Measurements from ENCODE around the gene WIPF2.

The WIPF2 gene

GRCh38 chr17:40219594-40220338 is 662 bp downstream of the WIPF2 start (continued):
- TF ChIP-seq SP7 (tag by site-specific recombination; IDR thresholded peaks at IDR 0.05): peak; percentile 48; the same call in 1 of the 2 replicates
- no peak for TF ChIP-seq ZNF19 (tag by site-specific recombination; IDR thresholded peaks at IDR 0.05; ENCODE audit: low read depth)
- no peak for TF ChIP-seq ZNF114 (tag by site-specific recombination; IDR thresholded peaks at IDR 0.05)
- no peak for TF ChIP-seq ZNF10 (tag by site-specific recombination; IDR thresholded peaks at IDR 0.05)
- no peak for TF ChIP-seq ZNF843 (tag by site-specific recombination; IDR thresholded peaks at IDR 0.05)
- no peak for TF ChIP-seq ZNF560 (tag by site-specific recombination; IDR thresholded peaks at IDR 0.05; ENCODE audit: borderline replicate concordance)
- no peak for TF ChIP-seq KLF10 (tag by site-specific recombination; IDR thresholded peaks at IDR 0.05)
- TF ChIP-seq, protein P1, sequence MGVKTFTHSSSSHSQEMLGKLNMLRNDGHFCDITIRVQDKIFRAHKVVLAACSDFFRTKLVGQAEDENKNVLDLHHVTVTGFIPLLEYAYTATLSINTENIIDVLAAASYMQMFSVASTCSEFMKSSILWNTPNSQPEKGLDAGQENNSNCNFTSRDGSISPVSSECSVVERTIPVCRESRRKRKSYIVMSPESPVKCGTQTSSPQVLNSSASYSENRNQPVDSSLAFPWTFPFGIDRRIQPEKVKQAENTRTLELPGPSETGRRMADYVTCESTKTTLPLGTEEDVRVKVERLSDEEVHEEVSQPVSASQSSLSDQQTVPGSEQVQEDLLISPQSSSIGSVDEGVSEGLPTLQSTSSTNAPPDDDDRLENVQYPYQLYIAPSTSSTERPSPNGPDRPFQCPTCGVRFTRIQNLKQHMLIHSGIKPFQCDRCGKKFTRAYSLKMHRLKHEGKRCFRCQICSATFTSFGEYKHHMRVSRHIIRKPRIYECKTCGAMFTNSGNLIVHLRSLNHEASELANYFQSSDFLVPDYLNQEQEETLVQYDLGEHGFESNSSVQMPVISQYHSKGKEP (tag by site-specific recombination; IDR thresholded peaks at IDR 0.05): no peak
- peak; percentile 66 for TF ChIP-seq ZEB2 (tag by site-specific recombination; IDR thresholded peaks at IDR 0.05)
- TF ChIP-seq GFI1B (tag by site-specific recombination; IDR thresholded peaks at IDR 0.05): no peak
- TF ChIP-seq ZNF132 (tag by site-specific recombination; IDR thresholded peaks at IDR 0.05; ENCODE audit: borderline replicate concordance): no peak
- TF ChIP-seq PRDM6 (tag by site-specific recombination; IDR thresholded peaks at IDR 0.05): no peak
- no peak for TF ChIP-seq ZNF660 (tag by site-specific recombination; IDR thresholded peaks at IDR 0.05)
- TF ChIP-seq HOXD13 (CRISPR knock-in tag; IDR thresholded peaks at IDR 0.05; ENCODE audit: borderline replicate concordance): no peak
- TF ChIP-seq, protein P2, sequence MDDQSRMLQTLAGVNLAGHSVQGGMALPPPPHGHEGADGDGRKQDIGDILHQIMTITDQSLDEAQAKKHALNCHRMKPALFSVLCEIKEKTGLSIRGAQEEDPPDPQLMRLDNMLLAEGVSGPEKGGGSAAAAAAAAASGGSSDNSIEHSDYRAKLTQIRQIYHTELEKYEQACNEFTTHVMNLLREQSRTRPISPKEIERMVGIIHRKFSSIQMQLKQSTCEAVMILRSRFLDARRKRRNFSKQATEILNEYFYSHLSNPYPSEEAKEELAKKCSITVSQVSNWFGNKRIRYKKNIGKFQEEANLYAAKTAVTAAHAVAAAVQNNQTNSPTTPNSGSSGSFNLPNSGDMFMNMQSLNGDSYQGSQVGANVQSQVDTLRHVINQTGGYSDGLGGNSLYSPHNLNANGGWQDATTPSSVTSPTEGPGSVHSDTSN (CRISPR knock-in tag; IDR thresholded peaks at IDR 0.05): no peak
- TF ChIP-seq GLIS2 (tag by site-specific recombination; IDR thresholded peaks at IDR 0.05): no peak
- TF ChIP-seq ZBTB11 (tag by site-specific recombination; conservative IDR thresholded peaks at IDR 0.05; ENCODE audit: low read depth): no peak
- no peak for TF ChIP-seq ZNF16 (tag by site-specific recombination; IDR thresholded peaks at IDR 0.05; ENCODE audit: low read depth)
- TF ChIP-seq ZNF626 (tag by site-specific recombination; IDR thresholded peaks at IDR 0.05): no peak
- no peak for TF ChIP-seq ZFP41 (tag by site-specific recombination; IDR thresholded peaks at IDR 0.05; ENCODE audit: borderline replicate concordance)
- TF ChIP-seq, protein P3, sequence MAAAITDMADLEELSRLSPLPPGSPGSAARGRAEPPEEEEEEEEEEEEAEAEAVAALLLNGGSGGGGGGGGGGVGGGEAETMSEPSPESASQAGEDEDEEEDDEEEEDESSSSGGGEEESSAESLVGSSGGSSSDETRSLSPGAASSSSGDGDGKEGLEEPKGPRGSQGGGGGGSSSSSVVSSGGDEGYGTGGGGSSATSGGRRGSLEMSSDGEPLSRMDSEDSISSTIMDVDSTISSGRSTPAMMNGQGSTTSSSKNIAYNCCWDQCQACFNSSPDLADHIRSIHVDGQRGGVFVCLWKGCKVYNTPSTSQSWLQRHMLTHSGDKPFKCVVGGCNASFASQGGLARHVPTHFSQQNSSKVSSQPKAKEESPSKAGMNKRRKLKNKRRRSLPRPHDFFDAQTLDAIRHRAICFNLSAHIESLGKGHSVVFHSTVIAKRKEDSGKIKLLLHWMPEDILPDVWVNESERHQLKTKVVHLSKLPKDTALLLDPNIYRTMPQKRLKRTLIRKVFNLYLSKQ (tag by site-specific recombination; IDR thresholded peaks at IDR 0.05; ENCODE audit: borderline replicate concordance): no peak
- TF ChIP-seq ZNF548 (tag by site-specific recombination; IDR thresholded peaks at IDR 0.05): no peak
- no peak for TF ChIP-seq ZNF623 (tag by site-specific recombination; IDR thresholded peaks at IDR 0.05)
- no peak for TF ChIP-seq ZNF175 (tag by site-specific recombination; IDR thresholded peaks at IDR 0.05)
- TF ChIP-seq ZNF701 (tag by site-specific recombination; IDR thresholded peaks at IDR 0.05): no peak
- no peak for TF ChIP-seq ZNF792 (tag by site-specific recombination; IDR thresholded peaks at IDR 0.05)
- TF ChIP-seq ZNF23 (tag by site-specific recombination; IDR thresholded peaks at IDR 0.05; ENCODE audit: borderline replicate concordance): no peak
- no peak for TF ChIP-seq HOXC10 (CRISPR knock-in tag; IDR thresholded peaks at IDR 0.05)
- no peak for TF ChIP-seq RBAK (tag by site-specific recombination; IDR thresholded peaks at IDR 0.05)
- no peak for TF ChIP-seq ZNF202 (tag by site-specific recombination; IDR thresholded peaks at IDR 0.05; ENCODE audit: borderline replicate concordance)
- no peak for TF ChIP-seq ZNF585B (tag by site-specific recombination; IDR thresholded peaks at IDR 0.05)
